Muscle of leg (tissue), 11 donors: Measurements from ENCODE around the gene YTHDF1. TPM values are rescaled to one million over a fixed set of nuclear protein-coding genes. Genes with fewer than 3 reads are reported as not detected.
A peak's percentile ranks its signal among the peaks of the same experiment; 100 is the strongest.

Experiments
- DNase-seq: peaks from one replicate; pipeline ENCODE4 v3.0.0; 2013
- H3K27ac ChIP-seq: one replicate; pipeline ENCODE4 v1.5.1; 2013; ENCODE audit warnings: mild to moderate bottlenecking, low read length, control low read depth
- H3K27me3 ChIP-seq: one replicate; pipeline ENCODE4 v1.6.1; 2013; ENCODE audit warnings: low read length; ENCODE audit not compliant: control insufficient read depth, insufficient read depth
- H3K36me3 ChIP-seq: one replicate; pipeline ENCODE4 v1.6.1; 2013; ENCODE audit warnings: low read length; ENCODE audit not compliant: control insufficient read depth, insufficient read depth
- H3K4me1 ChIP-seq: one replicate; pipeline ENCODE4 v1.6.1; 2013; ENCODE audit warnings: low read length; ENCODE audit not compliant: control insufficient read depth, insufficient read depth
- H3K4me3 ChIP-seq: one replicate; pipeline ENCODE4 v1.5.1; 2013; ENCODE audit warnings: low read length, control low read depth
- H3K9me3 ChIP-seq: replicated peaks from 2 replicates; pipeline ENCODE4 v1.6.1; 2013; ENCODE audit warnings: low read depth, low read length; ENCODE audit not compliant: control insufficient read depth
- WGBS: methylation state at CpG from one replicate; pipeline ENCODE4 v1.1.5; 2013; ENCODE audit warnings: missing lambda C conversion rate; ENCODE audit not compliant: insufficient coverage; 5-methylcytosine and 5-hydroxymethylcytosine counted together
- polyA plus RNA-seq, 8 donors: library from polyadenylated mRNA; unstranded; fragments of 120-200 nt; gene quantifications; one replicate each; pipeline versions ENCODE4 v1.2.1 to v1.2.3, GENCODE V29; 2013; ENCODE audit warnings: inconsistent platforms in 1 of 8, low replicate concordance in 1 of 8; ENCODE audit not compliant: insufficient read length in 8 of 8, insufficient read depth in 1 of 8
- total RNA-seq: library from RNA; stranded (reverse); fragments of 120-200 nt; gene quantifications from one replicate; pipeline ENCODE4 v1.2.4, GENCODE V29; 2013

YTHDF1 gene
- total and polyA plus RNA-seq, 9 donors: 16.8 to 34.7 (median 28.4) TPM

DNA sequence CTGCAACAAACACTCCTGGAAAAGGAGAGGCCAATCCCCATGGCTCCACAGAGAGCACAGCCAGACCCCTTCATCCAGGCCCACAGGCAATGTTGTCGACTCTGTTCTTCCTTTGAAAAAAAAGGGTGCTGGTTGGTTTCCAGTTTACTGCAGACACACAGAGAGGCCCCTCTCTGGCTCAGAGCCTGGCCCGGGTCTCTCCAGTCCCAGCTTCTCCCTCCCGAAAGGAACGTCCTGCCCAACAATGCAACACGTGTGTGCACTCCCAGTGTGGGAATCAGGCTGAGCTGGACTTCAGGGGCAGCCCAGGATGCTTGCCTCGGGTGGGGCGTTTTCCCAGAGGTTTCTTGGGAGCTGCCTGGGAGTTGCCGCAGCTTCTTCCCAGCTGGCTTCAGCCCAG, 42.9 kb upstream of the YTHDF1 start:
- no peaks in the 10 kb centered on the region for H3K36me3 ChIP-seq
- peaks cover 18% of the 10 kb centered on the region for H3K27me3 ChIP-seq
- H3K4me1 ChIP-seq: peaks cover 80% of the 10 kb centered on the region
- H3K4me3 ChIP-seq: no peak overlapping the region
- no peaks in the 10 kb centered on the region for H3K9me3 ChIP-seq
- peak; percentile 92 for DNase-seq
- peak overlapping the region; percentile 51 for H3K27ac ChIP-seq
- 6% methylated on average over 8 of the region's 8 CpGs for WGBS

DNA sequence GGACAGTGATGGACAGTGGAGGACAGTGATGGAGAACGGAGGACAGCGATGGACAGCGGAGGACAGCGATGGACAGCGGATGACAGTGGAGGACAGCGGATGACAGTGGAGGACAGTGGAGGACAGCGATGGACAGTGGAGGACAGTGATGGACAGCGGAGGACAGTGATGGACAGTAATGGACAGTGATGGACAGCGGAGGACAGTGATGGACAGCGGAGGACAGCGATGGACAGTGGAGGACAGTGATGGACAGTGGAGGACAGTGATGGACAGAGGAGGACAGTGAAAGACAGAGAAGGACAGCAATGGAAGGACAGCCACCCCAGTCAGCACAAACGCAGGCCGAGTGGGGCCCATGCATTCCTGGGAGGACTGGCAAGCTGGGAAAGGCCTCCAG, 41.7 kb upstream of the YTHDF1 start:
- Histone ChIP-seq H3K9me3 (no peaks in the 10 kb centered on the region), H3K4me3 (no peak overlapping the region), H3K27me3 (peaks cover 26% of the 10 kb centered on the region), H3K4me1 (peaks cover 84% of the 10 kb centered on the region), H3K36me3 (no peaks in the 10 kb centered on the region), H3K27ac (no peak overlapping the region)
- no peak for DNase-seq
- WGBS: 92% methylated on average over 10 of the region's 13 CpGs

GRCh38 chr20:63256954-63257353, 41.0 kb upstream of the YTHDF1 start:
- H3K4me1 ChIP-seq: peaks cover 86% of the 10 kb centered on the region
- H3K9me3 ChIP-seq: no peaks in the 10 kb centered on the region
- no peak for DNase-seq
- no peak overlapping the region for H3K27ac ChIP-seq
- H3K36me3 ChIP-seq: no peaks in the 10 kb centered on the region
- peaks cover 29% of the 10 kb centered on the region for H3K27me3 ChIP-seq
- 95% methylated on average over 4 of the region's 4 CpGs for WGBS
- no peak overlapping the region for H3K4me3 ChIP-seq

- no peak overlapping the region for H3K4me3 ChIP-seq
- peaks cover 82% of the 10 kb centered on the region for H3K4me1 ChIP-seq
- peaks cover 28% of the 10 kb centered on the region for H3K27me3 ChIP-seq
- H3K36me3 ChIP-seq: no peaks in the 10 kb centered on the region
- no peak for DNase-seq
- H3K27ac ChIP-seq: no peak overlapping the region
- 52% methylated on average over 21 of the region's 31 CpGs for WGBS
- H3K9me3 ChIP-seq: no peaks in the 10 kb centered on the region
Measured at GRCh38 chr20:63255931-63256704, 40.2 kb upstream of the YTHDF1 start.

DNA sequence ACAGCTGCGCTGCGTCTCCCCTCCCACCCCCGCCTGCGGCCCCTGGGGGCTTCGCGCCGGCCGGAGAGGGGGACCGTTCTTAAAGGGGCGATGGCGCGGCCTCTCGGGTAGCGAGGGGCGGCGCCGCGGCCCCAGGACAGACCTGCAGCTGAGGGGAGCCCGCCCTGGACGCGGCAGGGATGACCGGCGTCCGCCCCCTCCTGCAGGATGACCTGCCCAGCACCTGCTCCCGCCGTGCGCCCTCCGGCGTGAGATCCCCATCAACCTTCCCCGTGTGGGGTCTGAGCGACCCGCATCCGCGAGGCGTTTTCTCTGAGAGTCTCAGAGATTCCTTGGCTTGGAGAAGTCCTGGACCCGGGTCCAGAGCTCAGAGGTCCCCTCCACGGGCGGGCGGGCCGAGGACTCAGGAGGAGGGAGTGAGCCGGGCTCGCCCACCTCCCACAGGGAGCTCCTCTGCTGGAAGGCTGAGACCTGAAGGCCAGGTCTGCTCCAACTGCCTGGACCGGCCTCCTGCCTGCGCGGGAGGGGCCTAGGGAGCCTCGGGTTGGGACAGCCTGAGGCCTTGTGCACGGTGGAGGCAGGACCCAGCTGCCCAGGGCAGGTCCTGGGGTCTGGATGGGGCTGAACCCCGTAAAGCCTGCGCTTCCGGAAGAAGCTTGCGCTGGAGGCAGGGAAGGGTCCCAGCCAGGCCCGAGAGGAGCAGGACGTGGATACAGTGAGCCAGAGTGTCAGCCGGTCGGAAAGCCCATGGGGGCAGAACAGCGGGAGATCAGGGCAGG, 38.9 kb upstream of the YTHDF1 start:
- peaks cover 3% of the 10 kb centered on the region for H3K36me3 ChIP-seq
- peak; percentile 72 for DNase-seq
- H3K4me3 ChIP-seq: peak overlapping the region; percentile 29
- H3K27me3 ChIP-seq: peaks cover 28% of the 10 kb centered on the region
- 5% methylated on average over 50 of the region's 56 CpGs for WGBS
- H3K4me1 ChIP-seq: peaks cover 69% of the 10 kb centered on the region
- no peaks in the 10 kb centered on the region for H3K9me3 ChIP-seq
- H3K27ac ChIP-seq: peak overlapping the region; percentile 62

DNA sequence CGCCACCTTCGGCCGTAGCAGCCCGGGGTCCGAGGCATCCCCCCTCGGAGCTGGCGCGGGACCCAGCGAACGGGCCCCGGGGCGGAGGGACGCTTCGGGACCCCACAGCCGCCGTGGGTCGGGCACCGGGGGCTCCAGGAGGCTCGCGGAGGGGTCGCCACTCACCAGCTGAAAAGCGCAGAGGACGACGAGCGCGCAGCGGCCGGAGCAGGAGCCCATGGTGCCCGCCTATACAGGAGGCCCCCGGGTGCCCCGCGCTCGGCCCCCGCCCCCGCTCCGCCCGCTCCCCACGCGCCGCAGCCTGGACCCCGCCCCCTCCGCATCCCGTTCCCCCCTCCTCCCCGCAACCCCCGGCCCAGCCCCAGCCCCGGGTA, 38.3 kb upstream of the YTHDF1 start, which contains the start of gene NKAIN4:
NKAIN4 (minus strand) TSS at position 232 of the 374 bp plus-strand sequence; CDS start at position 219, 13 bp downstream.
- peaks cover 9% of the 10 kb centered on the region for H3K36me3 ChIP-seq
- H3K4me1 ChIP-seq: peaks cover 63% of the 10 kb centered on the region
- H3K27ac ChIP-seq: peak within 1 kb of the TSS; percentile 70
- peak within 1 kb of the TSS; percentile 46 for H3K4me3 ChIP-seq
- 0% methylated on average over 25 of the region's 46 CpGs for WGBS
- no peaks in the 10 kb centered on the region for H3K9me3 ChIP-seq
- no peak for DNase-seq
- H3K27me3 ChIP-seq: peaks cover 28% of the 10 kb centered on the region

GRCh38 chr20:63253438-63254231, 37.7 kb upstream of the YTHDF1 start:
- H3K36me3 ChIP-seq: peaks cover 12% of the 10 kb centered on the region
- under 1% methylated on average over 85 of the region's 89 CpGs for WGBS
- peaks cover 57% of the 10 kb centered on the region for H3K4me1 ChIP-seq
- H3K27ac ChIP-seq: peak overlapping the region; percentile 70
- DNase-seq: peak; percentile 78
- H3K9me3 ChIP-seq: no peaks in the 10 kb centered on the region
- peak overlapping the region; percentile 46 for H3K4me3 ChIP-seq
- peaks cover 30% of the 10 kb centered on the region for H3K27me3 ChIP-seq

GRCh38 chr20:63253065-63253437, 37.1 kb upstream of the YTHDF1 start:
- no peak for DNase-seq
- no peaks in the 10 kb centered on the region for H3K9me3 ChIP-seq
- peaks cover 51% of the 10 kb centered on the region for H3K4me1 ChIP-seq
- peak overlapping the region; percentile 46 for H3K4me3 ChIP-seq
- H3K27ac ChIP-seq: peak overlapping the region; percentile 70
- H3K27me3 ChIP-seq: peaks cover 30% of the 10 kb centered on the region
- peaks cover 18% of the 10 kb centered on the region for H3K36me3 ChIP-seq
- WGBS: 15% methylated on average over 15 of the region's 16 CpGs

DNA sequence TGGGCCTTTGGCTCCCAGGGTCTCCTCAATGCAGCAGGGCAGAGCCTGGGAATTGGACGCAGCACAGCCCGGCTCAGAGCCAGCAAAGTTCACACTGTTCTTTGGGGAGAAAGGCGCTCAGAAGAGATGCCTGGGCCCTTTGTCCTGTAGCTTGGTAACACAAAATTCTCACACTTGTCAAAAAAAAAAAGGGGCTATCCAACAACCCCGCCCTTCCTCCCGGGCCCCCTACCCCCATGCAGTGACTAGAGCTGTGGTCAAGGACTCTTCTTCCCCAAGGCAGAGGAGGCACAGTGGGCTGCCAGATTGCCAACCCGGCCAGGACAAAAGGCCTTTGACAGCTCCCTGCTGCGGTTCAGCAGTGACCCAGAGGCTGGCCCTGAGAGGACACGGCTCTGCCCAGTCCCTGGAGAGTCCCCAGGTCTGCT, 36.4 kb upstream of the YTHDF1 start:
- H3K27me3 ChIP-seq: peaks cover 33% of the 10 kb centered on the region
- H3K4me1 ChIP-seq: peaks cover 49% of the 10 kb centered on the region
- WGBS: 70% methylated on average over 5 of the region's 8 CpGs

More for the DNA sequence above, 36.4 kb upstream of the YTHDF1 start:
- peaks cover 25% of the 10 kb centered on the region for H3K36me3 ChIP-seq
- H3K4me3 ChIP-seq: no peak overlapping the region
- no peaks in the 10 kb centered on the region for H3K9me3 ChIP-seq
- H3K27ac ChIP-seq: no peak overlapping the region
- no peak for DNase-seq
